GM18502 (cell line): ENCODE data around the gene PTAR1.

ENCODE experiments used
- ATAC-seq: cut with Tn5 transposase; IDR thresholded peaks from one replicate; pipeline ENCODE4 v1.9.1; 2021; ENCODE audit warnings: mild to moderate bottlenecking; ENCODE audit not compliant: unreplicated experiment, poor library complexity

PTAR1 gene

DNA sequence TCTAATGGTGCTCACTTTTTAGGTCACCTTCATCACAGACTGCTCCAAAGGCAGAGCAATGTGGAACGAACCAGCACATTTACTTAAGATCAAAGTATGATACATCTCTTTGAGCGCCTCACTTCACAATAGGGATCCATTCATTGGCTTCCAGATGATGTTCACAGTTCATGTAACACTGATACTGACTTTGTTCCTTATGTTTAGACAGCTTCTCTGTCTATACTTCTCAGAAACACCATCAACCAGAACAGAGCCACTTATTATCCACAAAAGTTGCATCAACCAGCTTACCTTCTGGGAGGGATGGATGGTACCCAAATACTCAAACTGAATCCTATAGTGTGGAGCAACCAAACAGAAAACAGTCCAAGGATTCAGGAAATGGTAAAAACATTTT, 4.6 kb downstream of the PTAR1 start:
- ATAC-seq, result no peak

DNA sequence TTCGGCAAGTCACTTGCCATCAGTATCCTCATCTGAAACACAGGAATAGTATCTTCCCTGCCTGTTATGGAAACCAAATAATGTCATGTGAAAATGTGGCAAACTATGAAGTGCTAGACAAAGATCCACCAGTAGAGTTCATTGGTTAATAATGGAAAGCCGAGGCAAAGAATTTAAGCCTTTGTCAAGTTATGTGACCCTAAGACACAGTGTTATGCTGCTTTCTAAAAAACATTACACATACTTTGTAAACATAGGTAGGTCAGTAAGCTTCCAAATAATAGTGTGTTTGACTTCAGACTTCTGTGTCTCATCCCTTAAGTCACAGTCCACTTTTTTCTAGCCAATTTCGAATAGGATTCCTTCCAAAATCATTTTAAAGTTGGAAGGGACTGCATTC, 6.0 kb downstream of the PTAR1 start:
- no peak for ATAC-seq

DNA sequence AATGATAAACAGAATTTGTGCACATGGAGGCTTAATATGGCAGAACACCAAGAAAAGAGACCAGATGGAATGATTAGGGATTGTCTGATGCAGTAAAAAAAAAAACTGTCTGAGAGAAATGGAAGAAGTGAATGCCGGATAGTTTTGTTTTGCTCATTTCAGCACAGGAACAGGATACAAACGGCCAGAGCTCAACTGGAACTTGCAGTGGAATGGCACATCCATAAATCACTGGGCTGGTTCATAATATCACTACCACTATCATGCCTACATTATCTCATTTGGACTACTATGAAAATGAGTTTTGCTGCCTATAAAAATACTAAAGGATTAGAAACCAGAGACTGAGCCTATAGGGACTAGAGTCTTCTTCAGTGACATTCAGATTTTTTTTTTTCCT, 9.7 kb downstream of the PTAR1 start:
- ATAC-seq, result no peak

DNA sequence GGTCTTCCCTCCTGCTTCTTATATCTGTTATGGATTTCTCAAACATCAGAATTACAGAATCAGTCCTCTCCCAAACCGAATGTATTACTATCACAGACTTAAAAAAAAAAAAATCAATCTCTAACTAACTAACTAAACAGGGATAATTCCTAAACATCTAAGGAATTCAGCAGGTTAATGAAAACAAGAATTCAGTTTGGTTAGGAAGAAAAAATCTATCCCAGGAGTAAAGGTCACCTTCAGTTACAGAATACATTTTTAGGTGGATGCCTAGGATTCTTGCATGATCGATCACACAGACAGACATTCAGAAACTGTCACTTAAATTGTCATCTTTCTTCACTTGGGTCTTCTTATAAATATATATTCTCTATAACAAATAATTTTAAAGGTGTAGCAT, 11.5 kb downstream of the PTAR1 start:
- ATAC-seq, result no peak

DNA sequence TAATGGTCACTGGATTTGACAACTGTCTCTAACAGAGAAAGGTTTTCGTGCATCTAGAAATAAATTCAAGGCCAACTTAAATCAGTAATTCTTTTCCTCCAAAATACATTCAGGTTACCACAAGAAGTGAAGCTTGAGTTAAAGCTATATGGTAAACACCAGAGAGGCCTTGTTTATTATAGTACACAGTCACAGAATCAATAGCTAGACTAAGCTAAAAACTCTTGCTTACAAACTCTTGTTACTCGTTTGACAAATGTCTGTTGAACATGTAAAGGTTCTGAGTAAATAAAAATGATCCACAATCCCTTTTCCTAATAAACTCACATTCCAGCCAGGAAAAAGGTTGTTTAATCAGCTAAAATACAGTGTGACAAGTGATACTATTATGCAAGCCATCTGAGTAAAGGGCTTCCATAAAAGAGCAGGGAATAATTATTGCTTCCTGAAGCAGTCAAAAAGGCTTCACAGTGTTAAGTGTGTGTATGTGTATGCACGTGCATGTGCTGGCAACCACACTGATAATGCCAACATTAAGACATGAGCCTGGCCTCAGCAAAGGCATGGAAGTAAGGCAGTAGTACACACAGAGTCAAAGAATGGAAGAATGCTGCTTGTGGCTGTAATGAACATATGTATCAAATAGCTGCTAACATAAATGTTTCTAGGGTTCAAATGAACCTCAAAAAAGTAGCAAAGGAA, 12.8 kb downstream of the PTAR1 start:
- no peak for ATAC-seq

DNA sequence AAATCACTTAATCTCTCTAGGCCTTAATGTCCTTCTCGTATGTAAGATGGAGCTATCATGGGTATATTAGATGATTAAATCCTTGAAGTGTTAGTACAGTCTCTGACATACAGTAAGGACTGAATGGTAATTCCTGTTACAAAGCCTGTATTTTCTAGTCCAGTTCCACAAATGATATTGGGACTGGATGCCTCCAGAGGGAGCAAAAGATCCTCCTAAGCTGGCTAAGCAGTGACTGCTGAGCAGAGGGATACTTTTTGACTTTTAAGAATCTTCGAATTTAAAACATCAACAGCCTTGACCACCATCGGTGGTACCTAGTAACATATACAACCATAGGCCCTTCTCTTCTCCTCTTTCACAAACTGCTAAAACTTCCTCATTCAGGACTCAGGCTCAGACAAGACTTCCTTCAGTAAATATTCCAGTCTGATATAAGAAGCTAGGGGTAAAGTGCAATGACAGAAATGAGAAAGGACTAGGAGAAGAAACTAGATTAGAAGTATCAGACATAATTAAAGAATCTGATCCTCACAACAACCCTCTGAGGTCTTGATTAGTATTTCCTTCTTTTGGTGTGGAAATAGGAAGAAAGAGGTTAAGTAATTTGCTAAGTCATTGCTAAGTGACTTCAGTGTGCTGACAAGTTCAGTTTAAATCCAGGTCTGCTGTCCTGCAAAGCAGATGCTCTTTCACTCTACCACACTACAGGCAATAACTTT, 13.9 kb downstream of the PTAR1 start:
- no peak for ATAC-seq

DNA sequence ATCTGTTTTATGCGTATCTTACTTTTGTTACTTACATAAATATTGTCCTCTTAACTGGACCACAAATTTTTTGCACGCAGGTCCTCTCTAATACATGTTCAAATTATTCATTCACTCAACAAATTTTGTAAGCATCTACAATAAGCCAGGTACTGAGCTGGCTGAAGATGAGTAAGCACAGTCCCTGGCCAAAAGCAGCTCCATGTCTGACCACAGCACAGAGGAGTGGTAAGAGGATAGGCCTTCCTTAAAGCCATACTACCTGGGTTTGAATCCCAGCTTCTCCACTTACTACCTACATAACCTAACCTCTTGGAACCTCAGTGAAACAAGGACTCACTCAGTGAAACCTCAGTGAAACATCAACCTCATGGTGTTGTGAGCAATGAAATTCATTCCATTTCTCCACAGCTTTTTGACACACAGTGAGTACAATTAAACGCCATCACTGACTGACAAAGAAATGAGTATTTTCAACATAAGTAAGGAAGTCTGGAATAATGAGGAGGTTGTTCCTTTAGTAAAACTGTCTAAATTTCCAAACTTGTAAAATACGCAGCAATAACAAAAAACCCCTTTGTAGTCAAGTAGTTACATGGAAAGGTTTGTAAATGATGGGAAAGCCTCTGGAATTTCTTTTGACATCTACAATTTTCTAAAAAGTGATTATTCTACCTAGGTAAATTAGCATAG, 15.0 kb downstream of the PTAR1 start:
- no peak for ATAC-seq

DNA sequence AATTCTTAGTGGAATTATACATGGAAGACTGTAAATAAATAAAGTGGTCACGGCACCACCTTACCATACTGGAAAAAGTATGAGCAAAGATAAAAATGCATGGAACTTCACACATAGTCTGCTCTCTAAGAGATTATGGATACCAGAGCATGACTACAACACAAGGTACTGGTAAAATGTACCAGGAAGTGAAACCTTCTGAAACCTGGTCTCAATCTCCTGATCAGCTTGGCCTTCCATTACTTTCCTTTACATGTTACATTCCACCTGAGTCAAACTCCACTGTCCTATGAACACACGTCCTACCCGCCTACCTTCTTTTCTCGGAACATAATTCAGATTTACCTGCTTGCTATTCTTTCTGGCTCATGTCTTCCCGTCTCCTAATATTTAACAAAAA, 15.9 kb downstream of the PTAR1 start:
- ATAC-seq, result no peak

DNA sequence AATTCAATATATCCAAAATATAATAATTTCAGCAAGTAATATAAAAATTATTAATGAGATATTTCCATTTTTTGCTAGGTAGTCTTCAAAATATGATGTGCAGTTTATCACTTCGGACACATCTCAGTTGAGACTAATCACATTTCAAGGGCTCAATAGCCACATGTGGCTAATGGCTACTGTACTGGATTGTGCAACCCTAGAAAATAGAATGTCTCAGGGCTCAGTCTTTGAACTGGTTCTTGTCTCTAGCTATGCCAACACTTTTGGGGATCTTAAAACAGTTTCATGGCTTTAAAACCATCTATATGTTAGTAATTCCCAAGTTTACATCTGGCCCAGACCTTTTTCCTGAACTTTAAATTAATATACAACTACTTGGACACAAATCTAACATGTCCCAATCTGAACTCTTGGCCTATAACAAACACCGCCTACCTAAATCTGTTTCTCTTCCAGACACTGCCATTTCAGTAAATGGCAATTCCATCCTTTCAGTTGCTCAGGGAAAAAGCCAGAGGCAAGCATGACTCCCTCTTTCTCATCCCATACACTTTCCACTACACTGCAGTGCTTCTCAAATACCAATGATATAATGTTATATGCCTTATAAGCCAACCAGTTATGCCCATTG, 18.8 kb downstream of the PTAR1 start:
- ATAC-seq, result no peak

DNA sequence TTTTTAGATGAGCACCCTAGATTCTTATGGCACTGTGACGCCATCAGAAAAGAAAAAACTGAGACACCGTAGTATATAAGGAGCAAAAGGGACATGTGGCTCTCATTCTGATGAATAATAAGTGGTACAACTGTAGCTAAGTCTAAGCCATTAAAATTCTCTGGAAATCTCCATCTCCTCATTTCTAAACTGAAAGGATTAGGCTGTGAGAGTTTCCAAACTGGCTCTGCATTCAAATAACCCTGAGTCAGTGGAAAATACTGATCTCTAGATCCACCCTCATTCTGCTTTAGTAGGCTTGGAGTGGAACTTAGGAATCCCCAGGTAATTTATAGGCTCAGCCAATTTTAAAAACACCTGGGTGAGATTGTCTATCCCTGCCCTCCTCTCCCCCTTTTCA, 28.5 kb downstream of the PTAR1 start:
- ATAC-seq, result no peak

DNA sequence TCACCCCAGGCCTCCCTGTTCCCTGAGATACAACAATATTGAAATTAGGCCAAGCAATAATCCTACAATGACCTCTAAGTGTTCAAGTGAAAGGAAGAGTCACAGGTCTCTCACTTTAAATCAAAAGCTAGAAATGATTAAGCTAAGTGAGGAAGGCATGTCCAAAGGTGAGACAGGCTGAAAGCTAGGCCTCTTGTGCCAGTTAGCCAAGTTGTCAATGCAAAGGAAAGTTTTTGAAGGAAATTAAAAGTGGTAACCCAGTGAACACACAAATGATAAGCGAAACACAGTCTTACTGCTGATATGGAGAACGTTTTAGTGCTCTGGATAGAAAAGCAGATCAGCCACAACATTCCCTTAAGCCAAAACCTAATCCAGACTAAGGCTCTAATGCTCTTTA, 39.8 kb downstream of the PTAR1 start:
- no peak for ATAC-seq

DNA sequence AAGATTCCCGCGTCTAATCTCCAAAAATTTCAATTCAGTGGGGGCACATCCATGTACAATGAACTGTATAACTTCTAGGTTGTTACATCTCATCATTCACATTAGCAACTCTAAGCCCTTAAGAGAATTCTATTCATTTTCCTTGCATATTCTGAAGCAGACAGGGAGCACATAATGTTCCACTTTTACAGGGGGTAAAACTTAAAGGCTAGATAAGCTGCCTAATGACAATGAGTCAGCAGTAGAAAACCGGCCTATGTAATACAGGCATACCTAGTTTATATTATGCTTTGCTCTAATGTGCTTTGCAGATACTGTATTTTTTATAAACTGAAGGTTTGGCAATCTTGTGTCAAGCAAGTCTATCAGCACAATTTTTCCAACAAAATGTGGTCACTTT, 40.4 kb downstream of the PTAR1 start:
- ATAC-seq, result no peak

DNA sequence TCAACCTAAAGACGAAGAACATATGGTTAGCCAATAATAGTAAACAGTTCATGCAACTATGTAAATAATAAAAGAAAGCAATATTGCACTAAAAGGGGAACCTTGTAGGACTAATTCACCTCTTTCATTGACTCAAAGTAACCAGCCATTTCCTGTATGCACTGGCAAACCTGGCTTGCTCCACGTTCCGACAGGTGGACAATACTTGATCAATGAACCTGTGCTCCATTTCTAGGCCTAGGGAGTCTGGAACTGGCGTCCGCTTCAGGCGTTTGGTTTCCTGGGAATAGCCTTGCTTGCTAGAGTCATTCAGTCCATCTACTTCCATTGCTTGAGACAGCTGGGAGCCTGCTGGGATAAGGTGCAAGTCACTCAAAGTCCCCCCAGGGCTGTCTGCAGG, 41.6 kb downstream of the PTAR1 start:
- no peak for ATAC-seq

DNA sequence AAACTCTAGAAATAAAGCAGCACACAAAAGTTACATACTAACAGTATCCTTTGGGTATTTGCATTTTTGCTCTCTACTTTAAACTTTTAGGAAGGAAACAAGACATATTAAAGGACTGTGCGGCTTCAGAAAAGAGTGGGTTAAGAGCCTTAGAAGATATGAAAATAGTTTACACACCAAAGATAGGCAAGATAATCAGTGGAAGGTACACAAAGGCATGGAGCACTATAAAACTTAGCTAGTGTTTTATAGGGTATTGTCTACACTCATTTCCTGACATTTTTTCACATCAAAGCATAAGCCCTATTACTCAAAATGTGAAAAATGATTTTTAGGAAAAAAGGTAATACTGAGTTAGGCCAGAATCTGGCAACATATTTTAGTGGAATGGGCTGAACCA, 44.0 kb downstream of the PTAR1 start:
- ATAC-seq, result no peak

DNA sequence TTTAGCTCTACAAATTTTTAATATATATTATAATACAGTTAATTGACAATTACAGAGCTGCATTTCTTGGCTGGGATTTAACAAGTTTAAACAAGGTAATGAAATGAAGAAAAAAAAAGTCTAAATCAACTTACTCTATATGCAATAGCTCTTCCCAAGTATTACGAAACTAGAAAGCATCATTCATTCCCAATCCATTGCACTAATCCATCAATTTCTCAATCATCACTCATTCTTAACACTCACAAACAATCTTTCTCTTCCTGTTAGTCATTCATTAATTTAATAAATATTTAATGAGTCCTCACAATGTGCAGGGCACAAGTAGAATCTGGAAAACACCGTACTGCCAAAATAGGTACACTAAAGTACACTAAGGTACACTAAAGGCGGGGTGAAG, 44.7 kb downstream of the PTAR1 start:
- ATAC-seq, result no peak

DNA sequence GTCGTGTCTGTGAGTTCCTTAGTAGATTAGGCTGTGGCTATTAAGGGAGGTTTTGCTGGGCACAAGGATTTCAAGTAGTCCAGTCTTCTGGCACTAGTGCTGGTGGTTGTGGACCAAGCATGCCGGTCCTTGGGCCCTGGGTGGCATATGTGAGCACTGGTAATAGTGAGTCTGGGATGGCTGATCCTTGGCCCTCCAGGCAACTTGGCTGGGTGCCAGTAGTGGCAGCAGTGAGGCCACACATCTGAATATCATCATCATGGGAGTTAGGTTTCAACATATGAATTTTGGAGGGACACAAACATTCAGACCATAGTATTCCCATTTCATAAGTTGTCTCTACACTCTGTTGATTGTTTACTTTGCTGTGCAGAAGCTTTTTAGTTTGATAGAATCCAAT, 62.3 kb downstream of the PTAR1 start:
- no peak for ATAC-seq

DNA sequence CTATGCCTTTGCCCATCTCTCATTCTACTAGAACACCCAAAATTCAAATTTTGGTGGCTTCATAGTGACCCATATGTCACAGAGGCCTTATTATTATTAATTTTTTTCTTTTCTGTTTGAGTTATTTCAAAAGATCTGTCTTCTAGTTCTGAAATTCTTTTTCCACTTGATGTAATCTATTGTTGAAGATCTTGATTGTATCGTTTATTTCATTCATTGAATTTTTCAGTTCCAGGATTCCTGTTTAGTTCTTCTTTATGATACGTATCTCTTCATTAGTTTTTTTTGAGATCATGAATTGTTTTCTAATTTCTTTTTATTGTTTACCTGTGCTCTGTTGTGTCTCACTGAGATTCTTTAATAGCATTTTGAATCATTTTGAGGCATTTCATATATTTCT, 63.0 kb downstream of the PTAR1 start:
- no peak for ATAC-seq

DNA sequence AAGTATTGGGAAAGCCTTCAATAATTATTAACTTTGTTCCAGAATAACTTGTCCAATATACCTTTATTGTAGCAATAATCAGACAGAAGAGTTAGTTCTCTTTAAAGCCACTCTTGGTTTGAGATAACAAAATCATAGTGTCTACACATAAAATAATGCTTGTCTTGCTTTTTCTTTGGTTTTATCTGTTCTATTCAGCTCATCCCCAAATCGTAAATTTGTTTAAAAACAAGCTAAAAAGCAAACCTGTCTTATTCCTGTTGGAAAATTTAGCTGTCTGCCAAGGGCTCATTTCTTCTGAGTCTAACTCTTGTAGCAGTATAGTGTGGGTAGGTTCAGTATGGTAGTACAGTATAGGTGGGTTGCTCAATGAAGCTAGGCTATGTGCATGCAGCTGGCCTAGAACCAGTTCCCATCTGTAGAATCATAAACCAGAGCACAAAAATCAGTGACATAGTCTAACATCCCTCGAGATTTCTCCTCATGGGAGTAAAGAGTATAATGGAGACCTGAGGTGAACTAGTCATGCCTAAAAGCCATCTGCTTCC, 69.7 kb downstream of the PTAR1 start:
- ATAC-seq, result no peak

DNA sequence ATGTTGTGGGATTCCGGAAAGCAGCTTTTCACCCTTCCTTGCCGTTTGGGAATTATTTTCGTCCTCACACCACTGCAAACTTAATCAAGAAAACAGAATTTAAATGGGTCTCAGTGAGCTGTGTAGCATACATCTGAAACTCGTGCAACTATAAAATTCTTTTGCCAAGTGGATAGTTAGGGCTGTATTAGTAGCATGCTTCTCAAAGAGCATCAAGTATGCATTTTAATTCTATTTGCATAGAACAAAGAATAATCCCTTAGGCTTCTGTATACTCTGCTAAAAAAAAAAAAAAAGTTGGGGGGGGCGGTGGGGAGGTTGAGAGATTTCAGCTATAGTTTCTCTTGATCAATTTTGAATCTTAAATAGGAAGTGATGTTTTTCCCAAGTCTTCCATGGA, 75.9 kb downstream of the PTAR1 start:
- ATAC-seq, result no peak

DNA sequence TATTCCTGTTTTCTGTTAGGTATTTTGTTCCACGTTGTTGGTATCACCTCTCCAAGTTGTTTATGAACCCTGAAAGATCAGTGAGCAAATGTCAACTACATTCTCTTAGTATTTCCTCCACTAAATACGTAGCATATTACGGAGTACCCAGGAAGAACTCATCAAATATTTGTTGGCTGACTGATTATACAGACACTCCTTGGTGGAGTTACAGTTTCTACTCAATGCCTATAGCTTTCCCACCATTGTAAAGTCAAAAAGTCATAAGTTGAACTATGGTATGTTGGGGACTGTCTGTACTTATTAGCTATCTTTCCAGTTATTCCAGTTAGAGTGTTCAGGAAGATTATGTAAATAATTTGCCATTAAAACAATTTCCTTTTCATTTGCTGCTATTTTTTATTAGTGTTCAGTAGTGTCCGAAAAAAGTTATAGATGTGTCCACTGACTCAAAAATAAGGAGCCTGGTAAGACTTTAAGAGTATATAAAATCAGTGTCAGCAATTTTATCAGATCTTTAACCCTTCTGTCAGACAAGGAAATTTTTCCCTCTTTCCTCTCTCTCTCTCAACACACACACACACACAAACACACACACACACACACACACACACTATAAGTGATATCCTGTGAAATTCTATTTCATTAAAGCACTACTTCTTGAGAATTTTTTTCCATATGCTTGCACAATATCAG, 80.8 kb downstream of the PTAR1 start:
- ATAC-seq, result no peak
